Stomach (tissue), 4 donors: ENCODE data around the gene AKAP11.

Source experiments
- EP300 ChIP-seq: sonication (generic); formaldehyde crosslinking; IDR thresholded peaks from one replicate; pipeline ENCODE4 v1.6.1; 2017; ENCODE audit warnings: antibody characterized with exemption
- POLR2A ChIP-seq, 4 donors: fragments of 450-650 bp; IDR thresholded peaks; one replicate each; pipeline ENCODE4 v1.6.1; 2016; ENCODE audit warnings: antibody characterized with exemption in 4 of 4, control low read depth in 2 of 4, mild to moderate bottlenecking in 1 of 4, moderate library complexity in 1 of 4
- POLR2AphosphoS5 ChIP-seq, 3 donors: sonication (generic); formaldehyde crosslinking; IDR thresholded peaks; one replicate each; pipeline ENCODE4 v1.6.1; 2016; ENCODE audit warnings: antibody characterized with exemption in 3 of 3
- TF ChIP-seq, protein P1 (sequence below), 7 experiments: fragments of 450-650 bp in 4 of 7; fragments of 200-600 bp in 3 of 7; sonication (generic) in 3 of 7; IDR thresholded peaks; one replicate each; pipeline ENCODE4 v1.5.1; 2016 to 2019; ENCODE audit warnings: antibody characterized with exemption in 7 of 7, control low read depth in 2 of 7, mild to moderate bottlenecking in 1 of 7

DNA sequence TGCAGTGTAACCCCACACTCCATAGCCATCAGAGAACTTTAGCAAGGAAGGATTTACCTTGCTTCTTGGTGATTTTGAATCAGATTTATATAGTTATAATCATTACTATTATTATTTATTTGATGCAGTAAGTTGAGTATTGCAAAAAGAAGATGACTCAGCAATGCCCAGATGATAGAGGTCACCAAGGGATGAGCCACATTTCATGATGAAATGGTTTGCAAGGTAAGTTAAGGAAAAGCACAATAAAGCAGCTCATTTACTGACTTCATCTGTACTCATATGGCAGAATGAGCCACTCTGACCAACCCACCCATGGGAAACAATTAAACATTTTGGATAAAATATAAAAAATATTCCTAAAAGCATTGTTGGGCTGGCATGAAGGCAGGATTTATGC, 59.1 kb downstream of the AKAP11 start:
- TF ChIP-seq EP300, result no peak
- TF ChIP-seq, protein P1, sequence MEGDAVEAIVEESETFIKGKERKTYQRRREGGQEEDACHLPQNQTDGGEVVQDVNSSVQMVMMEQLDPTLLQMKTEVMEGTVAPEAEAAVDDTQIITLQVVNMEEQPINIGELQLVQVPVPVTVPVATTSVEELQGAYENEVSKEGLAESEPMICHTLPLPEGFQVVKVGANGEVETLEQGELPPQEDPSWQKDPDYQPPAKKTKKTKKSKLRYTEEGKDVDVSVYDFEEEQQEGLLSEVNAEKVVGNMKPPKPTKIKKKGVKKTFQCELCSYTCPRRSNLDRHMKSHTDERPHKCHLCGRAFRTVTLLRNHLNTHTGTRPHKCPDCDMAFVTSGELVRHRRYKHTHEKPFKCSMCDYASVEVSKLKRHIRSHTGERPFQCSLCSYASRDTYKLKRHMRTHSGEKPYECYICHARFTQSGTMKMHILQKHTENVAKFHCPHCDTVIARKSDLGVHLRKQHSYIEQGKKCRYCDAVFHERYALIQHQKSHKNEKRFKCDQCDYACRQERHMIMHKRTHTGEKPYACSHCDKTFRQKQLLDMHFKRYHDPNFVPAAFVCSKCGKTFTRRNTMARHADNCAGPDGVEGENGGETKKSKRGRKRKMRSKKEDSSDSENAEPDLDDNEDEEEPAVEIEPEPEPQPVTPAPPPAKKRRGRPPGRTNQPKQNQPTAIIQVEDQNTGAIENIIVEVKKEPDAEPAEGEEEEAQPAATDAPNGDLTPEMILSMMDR (IDR thresholded peaks at IDR 0.05), result no peak
- TF ChIP-seq POLR2AphosphoS5 (IDR thresholded peaks at IDR 0.05), result no peak
- TF ChIP-seq POLR2A (IDR thresholded peaks at IDR 0.05), result no peak
